ENCODE data around the gene EPB41L1.

EPB41L1 gene

DNA sequence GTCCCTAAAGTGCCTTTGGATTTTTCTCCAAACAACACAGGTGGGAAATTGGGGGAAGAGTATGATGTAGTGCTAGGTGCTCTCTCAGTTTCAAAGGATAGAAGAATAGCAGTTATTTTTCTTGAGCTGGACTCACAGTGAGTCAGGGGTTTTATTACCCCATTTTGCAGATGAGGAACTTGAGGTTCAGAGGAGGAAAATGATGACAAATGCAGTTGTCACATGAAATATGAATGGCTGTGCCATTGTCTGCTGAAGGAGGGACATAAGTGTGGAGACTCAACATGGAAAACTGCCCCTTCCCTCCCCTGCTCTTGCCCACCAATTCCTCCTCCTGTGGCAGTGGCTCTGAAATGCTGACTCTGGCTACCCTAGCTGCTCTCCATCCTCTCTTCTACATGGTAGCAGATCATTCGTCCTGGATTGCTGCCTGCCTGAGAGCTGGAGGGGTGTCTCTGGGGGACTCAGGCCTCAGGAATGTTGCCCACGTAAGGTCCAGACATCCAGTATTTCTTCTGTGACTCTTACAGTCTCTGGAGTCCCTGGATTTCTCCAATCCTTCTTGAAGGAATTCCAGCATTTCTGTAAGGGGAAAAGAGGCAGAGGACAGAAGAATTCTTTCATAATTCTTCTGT lies 37.6 kb upstream of the EPB41L1 start:
- TF ChIP-seq, protein P1, sequence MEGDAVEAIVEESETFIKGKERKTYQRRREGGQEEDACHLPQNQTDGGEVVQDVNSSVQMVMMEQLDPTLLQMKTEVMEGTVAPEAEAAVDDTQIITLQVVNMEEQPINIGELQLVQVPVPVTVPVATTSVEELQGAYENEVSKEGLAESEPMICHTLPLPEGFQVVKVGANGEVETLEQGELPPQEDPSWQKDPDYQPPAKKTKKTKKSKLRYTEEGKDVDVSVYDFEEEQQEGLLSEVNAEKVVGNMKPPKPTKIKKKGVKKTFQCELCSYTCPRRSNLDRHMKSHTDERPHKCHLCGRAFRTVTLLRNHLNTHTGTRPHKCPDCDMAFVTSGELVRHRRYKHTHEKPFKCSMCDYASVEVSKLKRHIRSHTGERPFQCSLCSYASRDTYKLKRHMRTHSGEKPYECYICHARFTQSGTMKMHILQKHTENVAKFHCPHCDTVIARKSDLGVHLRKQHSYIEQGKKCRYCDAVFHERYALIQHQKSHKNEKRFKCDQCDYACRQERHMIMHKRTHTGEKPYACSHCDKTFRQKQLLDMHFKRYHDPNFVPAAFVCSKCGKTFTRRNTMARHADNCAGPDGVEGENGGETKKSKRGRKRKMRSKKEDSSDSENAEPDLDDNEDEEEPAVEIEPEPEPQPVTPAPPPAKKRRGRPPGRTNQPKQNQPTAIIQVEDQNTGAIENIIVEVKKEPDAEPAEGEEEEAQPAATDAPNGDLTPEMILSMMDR (IDR thresholded peaks at IDR 0.05; ENCODE audit: borderline replicate concordance, control extremely low read depth, extremely low read depth, insufficient read depth, missing control alignments), result no peak
- DNase-seq (ENCODE audit: low spot score), result no peak
- in situ Hi-C loops (cut with MboI; ENCODE audit: low sequenced_read_pairs, unreplicated experiment), result no loop called here

DNA sequence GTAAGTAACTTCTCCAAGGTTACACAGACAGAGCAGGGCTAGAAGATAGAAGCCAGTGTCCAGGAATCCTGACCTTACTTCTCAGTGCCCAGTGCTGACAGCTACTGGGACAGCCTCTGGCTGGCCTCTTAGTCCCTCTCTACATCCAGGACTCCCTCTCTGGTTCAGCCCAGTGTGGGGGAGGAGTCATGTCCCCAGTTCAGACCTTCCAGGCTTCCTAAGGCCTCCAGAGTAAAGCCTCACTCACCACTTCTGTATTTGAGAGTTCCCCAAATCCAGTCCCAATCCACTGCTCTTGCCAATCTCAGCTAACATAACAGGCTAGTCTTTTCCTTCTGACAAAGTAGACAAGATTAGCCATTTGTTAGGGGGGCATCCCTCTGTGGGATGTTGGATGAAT lies 36.9 kb upstream of the EPB41L1 start:
- no peak for DNase-seq (ENCODE audit: low spot score)
- TF ChIP-seq, protein P1 (IDR thresholded peaks at IDR 0.05; ENCODE audit: borderline replicate concordance, control extremely low read depth, extremely low read depth, insufficient read depth, missing control alignments), result no peak
- in situ Hi-C loops (cut with MboI; ENCODE audit: low sequenced_read_pairs, unreplicated experiment), result no loop called here

DNA sequence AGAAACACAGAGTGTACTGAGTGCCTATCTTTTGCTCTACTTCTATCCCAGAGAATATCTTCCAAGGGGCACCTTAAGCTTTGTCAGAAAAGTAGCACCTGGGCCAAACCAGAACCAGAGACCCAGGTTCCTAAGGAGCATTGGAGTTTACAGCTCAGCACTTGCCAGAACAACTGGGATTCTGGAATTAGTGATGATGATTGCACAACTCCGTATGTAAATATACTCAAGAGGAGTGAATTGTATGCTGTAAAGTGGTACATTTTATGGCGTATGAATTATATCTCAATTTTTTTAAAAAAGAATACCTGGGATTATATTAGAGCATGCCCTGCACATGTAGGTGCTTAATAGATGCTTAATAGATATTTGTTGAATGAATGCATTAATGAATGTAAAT lies 36.2 kb upstream of the EPB41L1 start:
- TF ChIP-seq, protein P1 (IDR thresholded peaks at IDR 0.05; ENCODE audit: borderline replicate concordance, control extremely low read depth, extremely low read depth, insufficient read depth, missing control alignments), result no peak
- no peak for DNase-seq (ENCODE audit: low spot score)
- in situ Hi-C loops (cut with MboI; ENCODE audit: low sequenced_read_pairs, unreplicated experiment), result no loop called here

DNA sequence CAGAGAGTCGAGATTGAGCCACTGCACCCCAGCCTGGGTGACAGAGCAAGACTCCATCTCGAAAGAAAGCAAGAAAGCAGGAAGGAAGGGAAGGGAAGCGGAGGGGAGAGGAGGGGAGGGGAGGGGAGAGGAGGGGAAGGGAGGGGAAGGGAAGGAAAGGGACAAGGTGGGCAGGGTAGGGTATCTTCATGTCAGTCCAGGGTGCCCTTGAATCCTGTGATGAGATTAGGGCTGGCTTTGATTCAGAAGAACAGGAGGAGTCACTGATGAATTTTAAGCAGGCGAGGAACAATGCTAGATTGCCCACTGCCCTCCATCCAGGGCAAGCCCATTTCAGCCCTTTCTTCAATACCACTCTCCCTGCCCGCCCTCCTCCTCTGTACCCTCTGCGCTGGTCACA lies 35.0 kb upstream of the EPB41L1 start:
- in situ Hi-C loops (cut with MboI; ENCODE audit: low sequenced_read_pairs, unreplicated experiment), result no loop called here
- TF ChIP-seq, protein P1 (IDR thresholded peaks at IDR 0.05; ENCODE audit: borderline replicate concordance, control extremely low read depth, extremely low read depth, insufficient read depth, missing control alignments), result no peak
- no peak for DNase-seq (ENCODE audit: low spot score)

DNA sequence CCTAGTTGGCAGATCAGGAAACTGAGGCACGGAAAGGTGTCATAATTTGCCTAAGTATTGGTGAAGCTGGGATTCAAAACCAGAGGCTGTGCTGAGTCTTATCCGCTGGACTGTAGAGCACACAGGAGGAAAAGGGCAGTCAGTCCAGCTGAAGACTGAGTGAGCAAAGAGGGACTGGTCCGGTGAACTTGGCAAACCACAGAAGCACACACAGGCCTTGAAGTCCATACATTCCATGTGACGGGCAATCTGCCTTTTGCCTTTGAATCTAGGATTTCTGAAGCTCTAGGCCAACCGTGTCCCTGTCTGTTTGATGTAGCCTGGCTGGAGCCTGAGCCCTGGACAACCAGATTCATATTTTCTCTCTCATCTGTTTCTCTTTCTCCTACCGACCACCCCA lies 34.3 kb upstream of the EPB41L1 start:
- TF ChIP-seq, protein P1 (IDR thresholded peaks at IDR 0.05; ENCODE audit: borderline replicate concordance, control extremely low read depth, extremely low read depth, insufficient read depth, missing control alignments), result no peak
- no peak for DNase-seq (ENCODE audit: low spot score)
- in situ Hi-C loops (cut with MboI; ENCODE audit: low sequenced_read_pairs, unreplicated experiment), result no loop called here

DNA sequence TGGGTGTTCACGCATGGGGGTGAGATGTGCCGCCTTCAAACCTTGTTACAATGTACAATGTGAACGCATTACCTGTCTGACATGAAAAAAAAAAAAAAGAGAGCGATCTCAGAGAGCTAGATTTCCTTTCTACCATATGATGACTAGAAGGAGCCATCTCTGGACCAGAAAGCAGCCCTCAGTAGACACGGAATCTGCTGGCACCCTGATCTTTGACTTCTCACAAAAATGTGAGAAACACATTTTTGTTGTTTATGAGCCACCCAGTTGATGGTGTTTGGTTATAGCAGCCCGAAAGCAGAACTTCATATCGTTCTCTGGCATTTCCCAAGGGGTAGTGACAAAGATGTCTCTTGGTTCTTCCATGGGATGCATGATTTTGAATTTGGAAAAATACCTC lies 33.5 kb upstream of the EPB41L1 start:
- TF ChIP-seq, protein P1 (IDR thresholded peaks at IDR 0.05; ENCODE audit: borderline replicate concordance, control extremely low read depth, extremely low read depth, insufficient read depth, missing control alignments), result no peak
- no peak for DNase-seq (ENCODE audit: low spot score)
- in situ Hi-C loops (cut with MboI; ENCODE audit: low sequenced_read_pairs, unreplicated experiment), result no loop called here
